Endothelial cell of umbilical vein (primary cell): ENCODE data around the gene CAPN8. TPM values are rescaled to one million over a fixed set of nuclear protein-coding genes. Genes with fewer than 3 reads are reported as not detected.

Source experiments
- BruUV-seq: library from RNA; stranded (reverse); fragments of 400-500 nt; replicated peaks from 2 replicates; lab custom pipeline; 2021; lab: Mats Ljungman, UMichigan
- CTCF ChIA-PET: fragments of 300-600, 350-600 bp; sonication (Branson Sonifier 250); formaldehyde crosslinking; loops from one replicate; lab custom pipeline; 2021; ENCODE audit warnings: antibody characterized with exemption, inconsistent platforms; lab: Charles Lee
- POLR2A ChIA-PET: fragments of 300-600, 350-600 bp; sonication (Branson Sonifier 250); formaldehyde crosslinking; loops from one replicate; lab custom pipeline; 2021; ENCODE audit warnings: antibody characterized with exemption, inconsistent platforms; lab: Charles Lee
- DNase-seq: peaks from one replicate; pipeline ENCODE4 v3.0.0-alpha.2; 2011; ENCODE audit warnings: low read depth, low spot score
- FAIRE-seq: peaks from 2 replicates; lab custom pipeline; 2011; peaks lifted over from hg19 to GRCh38; lab: Jason Lieb, UNC
- H2AFZ ChIP-seq: 2 replicates; pipeline ENCODE4 v1.6.0; 2012; ENCODE audit warnings: low read depth, low read length, control low read depth, inconsistent platforms
- H3K27ac ChIP-seq: 2 replicates; pipeline ENCODE4 v1.5.1; 2011; ENCODE audit warnings: low read depth, mild to moderate bottlenecking, control low read depth, low read length, moderate library complexity; ENCODE audit not compliant: insufficient read depth
- H3K27me3 ChIP-seq, 2 experiments: 2 replicates each; pipeline versions ENCODE4 v1.6.0 to v1.6.1; 2011; ENCODE audit warnings: low read length in 2 of 2, mixed read lengths in 1 of 2; ENCODE audit not compliant: control insufficient read depth in 2 of 2, insufficient read depth in 2 of 2
- H3K36me3 ChIP-seq, 2 experiments: 2 replicates in 1 of 2; 3 replicates in 1 of 2; pipeline ENCODE4 v1.5.1; 2011; ENCODE audit warnings: low read length in 2 of 2, mild to moderate bottlenecking in 1 of 2, moderate library complexity in 1 of 2; ENCODE audit not compliant: control insufficient read depth in 2 of 2, insufficient read depth in 2 of 2; ENCODE audit errors: extremely low read depth in 1 of 2
- H3K4me1 ChIP-seq: 3 replicates; pipeline ENCODE4 v1.5.1; 2011; ENCODE audit warnings: mild to moderate bottlenecking, low read length; ENCODE audit not compliant: control insufficient read depth, insufficient read depth; ENCODE audit errors: extremely low read depth
- H3K4me2 ChIP-seq: 2 replicates; pipeline ENCODE4 v1.6.1; 2011; ENCODE audit warnings: low read length, control low read depth, mixed read lengths; ENCODE audit not compliant: insufficient read depth
- H3K4me3 ChIP-seq, 3 experiments: fragments of 200-600 bp in 1 of 3; sonication (generic), shearing (Covaris generic) in 1 of 3; replicated peaks in 1 of 3; 2 replicates each; pipeline ENCODE4 v1.5.1; 2011 to 2016; ENCODE audit warnings: control low read depth in 3 of 3, low read length in 3 of 3, mild to moderate bottlenecking in 2 of 3, inconsistent platforms in 1 of 3, low read depth in 1 of 3, moderate library complexity in 1 of 3; ENCODE audit not compliant: insufficient read depth in 1 of 3
- H3K79me2 ChIP-seq: 2 replicates; pipeline ENCODE4 v1.6.0; 2012; ENCODE audit warnings: low read length, inconsistent platforms; ENCODE audit not compliant: control insufficient read depth, insufficient read depth
- H3K9ac ChIP-seq: replicated peaks from 2 replicates; pipeline ENCODE3; 2011; ENCODE audit warnings: low read length, control low read depth; ENCODE audit not compliant: insufficient read depth; ENCODE audit errors: extremely low read depth
- H3K9me1 ChIP-seq: replicated peaks from 3 replicates; pipeline ENCODE4 v1.6.0; 2011; ENCODE audit warnings: mild to moderate bottlenecking, low read length; ENCODE audit not compliant: control insufficient read depth, insufficient read depth; ENCODE audit errors: extremely low read depth
- H3K9me3 ChIP-seq: replicated peaks from 2 replicates; pipeline ENCODE4 v1.5.1; 2012; ENCODE audit warnings: low read length, inconsistent platforms; ENCODE audit not compliant: control insufficient read depth, insufficient read depth
- H4K20me1 ChIP-seq: replicated peaks from 2 replicates; pipeline ENCODE3; 2011; ENCODE audit warnings: mild to moderate bottlenecking, low read length; ENCODE audit not compliant: control insufficient read depth, insufficient read depth; ENCODE audit errors: extremely low read depth
- EZH2 ChIP-seq: IDR thresholded peaks from 2 replicates; pipeline ENCODE4 v1.6.1; 2012; ENCODE audit warnings: borderline replicate concordance, low read depth, mild to moderate bottlenecking, moderate library complexity, low read length, inconsistent platforms; ENCODE audit not compliant: severe bottlenecking
- FOS ChIP-seq: IDR thresholded peaks from 2 replicates; pipeline ENCODE4 v1.6.1; 2011; ENCODE audit warnings: mild to moderate bottlenecking, low read length, moderate library complexity, borderline replicate concordance; ENCODE audit not compliant: insufficient read depth
- GATA2 ChIP-seq: IDR thresholded peaks from 2 replicates; pipeline ENCODE4 v1.7.0; 2011; ENCODE audit warnings: low read depth, mild to moderate bottlenecking, moderate library complexity, mixed read lengths, low read length; ENCODE audit not compliant: insufficient read length, insufficient read depth
- JUN ChIP-seq: IDR thresholded peaks from 2 replicates; pipeline ENCODE4 v1.6.1; 2011; ENCODE audit warnings: borderline replicate concordance, low read depth; ENCODE audit not compliant: insufficient read length, insufficient read depth
- MYC ChIP-seq: IDR thresholded peaks from one replicate; pipeline ENCODE4 v1.6.1; 2011; ENCODE audit warnings: mild to moderate bottlenecking, low read depth, low read length
- POLR2A ChIP-seq: IDR thresholded peaks from 2 replicates; pipeline ENCODE4 v1.6.1; 2012; ENCODE audit warnings: low read depth, mild to moderate bottlenecking, control low read depth, low read length
- POLR2AphosphoS5 ChIP-seq: IDR thresholded peaks from 2 replicates; pipeline ENCODE4 v1.6.1; 2012; ENCODE audit warnings: low read depth, mild to moderate bottlenecking, control low read depth, low read length, moderate library complexity; ENCODE audit not compliant: insufficient read depth
- dilution Hi-C: fragments of 300-500 bp; cut with MboI; formaldehyde crosslinking; loops from one replicate; pipeline ENCODE4 v1.15.0; 2019; ENCODE audit warnings: low sequenced_read_pairs; ENCODE audit not compliant: extremely low pct_ligation_motif_present
- intact Hi-C: fragments of 100-400 bp; cut with micrococcal nuclease; formaldehyde crosslinking; loops from one replicate; pipeline ENCODE4 v1.10.0; 2022
- polyA plus RNA-seq, 4 experiments: library from polyadenylated mRNA; depleted of rRNA in 3 of 4; stranded (reverse) in 3 of 4; unstranded in 1 of 4; fragments of >200 nt; gene quantifications; 2 replicates each; pipeline versions ENCODE4 v1.2.1 to v1.2.3, GENCODE V29; 2011 to 2012; ENCODE audit warnings: missing spikeins in 1 of 4
- total RNA-seq: library from RNA; stranded (reverse); gene quantifications from 2 replicates; pipeline ENCODE4 v1.2.3, GENCODE V29; 2021
- TF ChIP-seq, protein P1 (sequence below), 2 donors: IDR thresholded peaks; 1 replicate in 1 of 2; 2 replicates in 1 of 2; pipeline ENCODE4 v1.5.1; 2011; ENCODE audit warnings: low read length in 2 of 2, mild to moderate bottlenecking in 2 of 2, moderate library complexity in 2 of 2, control low read depth in 1 of 2, inconsistent platforms in 1 of 2, low read depth in 1 of 2; ENCODE audit not compliant: insufficient read depth in 1 of 2; ENCODE audit errors: extremely low read depth in 1 of 2
- TF ChIP-seq, protein P2 (sequence below): IDR thresholded peaks from 2 replicates; pipeline ENCODE4 v1.6.1; 2011; ENCODE audit not compliant: insufficient read depth, insufficient read length

The CAPN8 gene
- total and polyA plus RNA-seq, 2 donors (not counting 3 experiments of a cell fraction or from before 2014, with no cell fraction given) = not detected

DNA sequence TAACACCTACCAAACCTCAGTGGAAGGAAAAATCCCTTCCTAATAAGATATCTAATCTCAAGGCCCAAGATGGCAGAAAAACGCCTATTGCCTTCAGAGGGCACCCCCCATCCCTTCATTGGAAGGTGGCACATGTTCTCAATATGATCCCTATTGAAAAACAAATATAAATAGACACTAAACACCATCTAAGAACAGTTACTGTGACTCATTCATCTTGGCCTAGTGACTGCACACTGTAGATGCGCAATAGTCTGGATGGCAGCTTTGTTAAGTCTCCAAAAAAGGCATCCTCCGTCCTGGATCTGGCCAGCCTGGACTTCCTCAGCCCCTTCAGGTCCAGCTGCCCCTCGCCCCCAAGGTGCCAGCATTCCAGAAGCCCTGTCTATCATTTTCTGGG lies 121.9 kb downstream of the CAPN8 start:
- no peaks in the 10 kb centered on the region for H3K9me3 ChIP-seq
- dilution Hi-C loops (no loop called here), intact Hi-C loops (no loop called here)
- no peak overlapping the region for H2AFZ ChIP-seq
- H3K4me2 ChIP-seq = no peak overlapping the region
- TF ChIP-seq, protein P1, sequence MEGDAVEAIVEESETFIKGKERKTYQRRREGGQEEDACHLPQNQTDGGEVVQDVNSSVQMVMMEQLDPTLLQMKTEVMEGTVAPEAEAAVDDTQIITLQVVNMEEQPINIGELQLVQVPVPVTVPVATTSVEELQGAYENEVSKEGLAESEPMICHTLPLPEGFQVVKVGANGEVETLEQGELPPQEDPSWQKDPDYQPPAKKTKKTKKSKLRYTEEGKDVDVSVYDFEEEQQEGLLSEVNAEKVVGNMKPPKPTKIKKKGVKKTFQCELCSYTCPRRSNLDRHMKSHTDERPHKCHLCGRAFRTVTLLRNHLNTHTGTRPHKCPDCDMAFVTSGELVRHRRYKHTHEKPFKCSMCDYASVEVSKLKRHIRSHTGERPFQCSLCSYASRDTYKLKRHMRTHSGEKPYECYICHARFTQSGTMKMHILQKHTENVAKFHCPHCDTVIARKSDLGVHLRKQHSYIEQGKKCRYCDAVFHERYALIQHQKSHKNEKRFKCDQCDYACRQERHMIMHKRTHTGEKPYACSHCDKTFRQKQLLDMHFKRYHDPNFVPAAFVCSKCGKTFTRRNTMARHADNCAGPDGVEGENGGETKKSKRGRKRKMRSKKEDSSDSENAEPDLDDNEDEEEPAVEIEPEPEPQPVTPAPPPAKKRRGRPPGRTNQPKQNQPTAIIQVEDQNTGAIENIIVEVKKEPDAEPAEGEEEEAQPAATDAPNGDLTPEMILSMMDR (IDR thresholded peaks at IDR 0.05; ENCODE audit: extremely low read depth in 1 of 2, insufficient read depth in 1 of 2, low read depth in 1 of 2, low read length in 2 of 2) = no peak
- TF ChIP-seq EZH2 (no peak), POLR2AphosphoS5 (no peak), GATA2 (no peak), POLR2A (no peak), JUN (no peak), MYC (no peak), FOS (no peak)
- TF ChIP-seq, protein P2, sequence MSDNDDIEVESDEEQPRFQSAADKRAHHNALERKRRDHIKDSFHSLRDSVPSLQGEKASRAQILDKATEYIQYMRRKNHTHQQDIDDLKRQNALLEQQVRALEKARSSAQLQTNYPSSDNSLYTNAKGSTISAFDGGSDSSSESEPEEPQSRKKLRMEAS = no peak
- no peaks in the 10 kb centered on the region for H3K36me3 ChIP-seq
- FAIRE-seq (no peak), DNase-seq (no peak)
- H3K79me2 ChIP-seq = no peaks in the 10 kb centered on the region
- CTCF ChIA-PET = interaction anchor here (4.2 kb wide), 1 partner anchor 13 kb away, joined by 13 read pairs; no protein-coding TSS in a partner anchor
- H3K27me3 ChIP-seq = no peaks in the 10 kb centered on the region
- no peaks in the 10 kb centered on the region for H3K4me1 ChIP-seq
- no peaks in the 10 kb centered on the region for H3K9me1 ChIP-seq
- no TSS peak for BruUV-seq
- H3K9ac ChIP-seq = no peak overlapping the region
- no peak overlapping the region for H3K27ac ChIP-seq
- no peaks in the 10 kb centered on the region for H4K20me1 ChIP-seq
- POLR2A ChIA-PET = no interaction called here
- H3K4me3 ChIP-seq = no peak overlapping the region
